H1 (cell line): Measurements from ENCODE around the gene MALT1. TPM values are rescaled to one million over a fixed set of nuclear protein-coding genes. Genes with fewer than 3 reads are reported as not detected.

Experiments used
- CTCF ChIA-PET: fragments of 300-600 bp; sonication (Branson Sonifier 250); formaldehyde crosslinking; loops from one replicate; lab custom pipeline; 2021; ENCODE audit not compliant: partially characterized antibody; lab: Charles Lee
- POLR2A ChIA-PET: fragments of 300-600 bp; sonication (Branson Sonifier 250); formaldehyde crosslinking; loops from one replicate; lab custom pipeline; 2021; ENCODE audit warnings: inconsistent platforms; ENCODE audit not compliant: partially characterized antibody; lab: Charles Lee
- DNase-seq, 2 experiments: peaks; one replicate each; pipeline versions ENCODE4 v3.0.0 to v3.0.0-alpha.2; 2010 to 2022; ENCODE audit warnings: low spot score in 2 of 2, low read depth in 1 of 2, mixed read lengths in 1 of 2
- FAIRE-seq: peaks from 2 replicates; lab custom pipeline; 2011; peaks lifted over from hg19 to GRCh38; lab: Jason Lieb, UNC
- H2AFZ ChIP-seq: 2 replicates; pipeline ENCODE4 v1.8.1; 2012; ENCODE audit warnings: low read length, inconsistent platforms
- H2AK5ac ChIP-seq: 2 replicates; pipeline ENCODE4 v1.6.1; 2013; ENCODE audit warnings: low read depth, low read length
- H2BK120ac ChIP-seq: replicated peaks from 2 replicates; pipeline ENCODE3; 2013; ENCODE audit warnings: low read depth, low read length, inconsistent platforms
- H2BK12ac ChIP-seq: 2 replicates; pipeline ENCODE4 v1.6.1; 2013; ENCODE audit warnings: low read depth, low read length
- H2BK15ac ChIP-seq: 2 replicates; pipeline ENCODE4 v1.6.1; 2013; ENCODE audit warnings: low read length
- H2BK20ac ChIP-seq: 2 replicates; pipeline ENCODE4 v1.6.1; 2013; ENCODE audit warnings: low read length
- H2BK5ac ChIP-seq: 2 replicates; pipeline ENCODE4 v1.6.1; 2013; ENCODE audit warnings: low read depth, low read length
- H3K14ac ChIP-seq: 2 replicates; pipeline ENCODE4 v1.6.1; 2013; ENCODE audit warnings: inconsistent platforms; ENCODE audit not compliant: insufficient read length
- H3K18ac ChIP-seq: 2 replicates; pipeline ENCODE4 v1.6.1; 2013; ENCODE audit warnings: low read length; ENCODE audit errors: extremely low read depth
- H3K23ac ChIP-seq: 2 replicates; pipeline ENCODE4 v1.6.1; 2013; ENCODE audit warnings: inconsistent platforms; ENCODE audit not compliant: insufficient read length
- H3K23me2 ChIP-seq: 2 replicates; pipeline ENCODE4 v1.6.1; 2013; ENCODE audit warnings: low read depth, low read length
- H3K27ac ChIP-seq: 2 replicates; pipeline ENCODE4 v1.6.1; 2011; ENCODE audit warnings: low read depth, low read length, inconsistent platforms
- H3K27me3 ChIP-seq, 4 experiments: replicated peaks in 1 of 4; 1 replicate in 1 of 4; 2 replicates in 3 of 4; pipeline versions ENCODE4 v1.6.1 to v1.8.1; 2011 to 2013; ENCODE audit warnings: low read length in 3 of 4, mild to moderate bottlenecking in 3 of 4, inconsistent platforms in 2 of 4, mixed read lengths in 2 of 4, moderate library complexity in 1 of 4; ENCODE audit not compliant: control insufficient read depth in 3 of 4, insufficient read depth in 3 of 4; ENCODE audit errors: extremely low read depth in 1 of 4
- H3K36me3 ChIP-seq, 4 experiments: 2 replicates each; pipeline versions ENCODE4 v1.6.1 to v1.8.1; 2011 to 2013; ENCODE audit warnings: mild to moderate bottlenecking in 4 of 4, low read length in 3 of 4, moderate library complexity in 2 of 4, control low read depth in 1 of 4, inconsistent platforms in 1 of 4; ENCODE audit not compliant: insufficient read depth in 4 of 4, control insufficient read depth in 2 of 4
- H3K4ac ChIP-seq: replicated peaks from 2 replicates; pipeline ENCODE3; 2013; ENCODE audit warnings: low read length, low read depth, mixed read lengths, inconsistent platforms; ENCODE audit not compliant: insufficient read length
- H3K4me1 ChIP-seq, 4 experiments: replicated peaks in 1 of 4; 1 replicate in 1 of 4; 2 replicates in 3 of 4; pipeline versions ENCODE4 v1.6.1 to v1.8.1; 2011 to 2013; ENCODE audit warnings: low read length in 3 of 4, inconsistent platforms in 2 of 4, mixed read lengths in 1 of 4; ENCODE audit not compliant: insufficient read depth in 4 of 4, control insufficient read depth in 3 of 4
- H3K4me2 ChIP-seq, 2 experiments: 2 replicates each; pipeline versions ENCODE4 v1.6.1 to v1.8.1; 2011 to 2013; ENCODE audit warnings: low read depth in 2 of 2, low read length in 2 of 2, control low read depth in 1 of 2, inconsistent platforms in 1 of 2, mild to moderate bottlenecking in 1 of 2; ENCODE audit not compliant: insufficient read depth in 1 of 2
- H3K4me3 ChIP-seq, 4 experiments: fragments of 200-600, 300-600 bp in 1 of 4; sonication (generic), shearing (Covaris generic), sonication (Bioruptor Twin) in 1 of 4; 2 replicates each; pipeline versions ENCODE4 v1.5.1 to v1.8.1; 2011 to 2016; ENCODE audit warnings: low read length in 4 of 4, low read depth in 3 of 4, control low read depth in 2 of 4, inconsistent platforms in 2 of 4, mild to moderate bottlenecking in 2 of 4, mixed read lengths in 1 of 4, moderate library complexity in 1 of 4; ENCODE audit not compliant: insufficient read depth in 2 of 4; ENCODE audit errors: extremely low read depth in 1 of 4
- H3K56ac ChIP-seq: replicated peaks from 2 replicates; pipeline ENCODE3; 2013; ENCODE audit warnings: low read depth, mild to moderate bottlenecking, mixed read lengths, low read length, inconsistent platforms; ENCODE audit not compliant: insufficient read length
- H3K79me1 ChIP-seq: 2 replicates; pipeline ENCODE4 v1.6.1; 2013; ENCODE audit warnings: low read depth, low read length, control low read depth
- H3K79me2 ChIP-seq, 2 experiments: 2 replicates each; pipeline versions ENCODE4 v1.6.1 to v1.8.1; 2012 to 2013; ENCODE audit warnings: low read length in 2 of 2, mild to moderate bottlenecking in 2 of 2, inconsistent platforms in 1 of 2; ENCODE audit not compliant: insufficient read depth in 2 of 2, control insufficient read depth in 1 of 2
- H3K9ac ChIP-seq, 4 experiments: replicated peaks in 1 of 4; 1 replicate in 1 of 4; 2 replicates in 3 of 4; pipeline versions ENCODE4 v1.6.1 to v1.8.1; 2011 to 2013; ENCODE audit warnings: low read depth in 3 of 4, low read length in 3 of 4, control low read depth in 2 of 4, mild to moderate bottlenecking in 2 of 4, moderate library complexity in 2 of 4, inconsistent platforms in 1 of 4; ENCODE audit errors: extremely low read depth in 1 of 4
- H3K9me3 ChIP-seq, 2 experiments: 2 replicates each; pipeline versions ENCODE4 v1.6.1 to v1.8.1; 2012 to 2013; ENCODE audit warnings: mild to moderate bottlenecking in 2 of 2, moderate library complexity in 2 of 2, control low read depth in 1 of 2, inconsistent platforms in 1 of 2, low read depth in 1 of 2, low read length in 1 of 2, mixed read lengths in 1 of 2; ENCODE audit not compliant: insufficient read depth in 2 of 2
- H4K20me1 ChIP-seq, 2 experiments: replicated peaks in 1 of 2; 2 replicates each; pipeline versions ENCODE3 to v1.8.1; 2011 to 2013; ENCODE audit warnings: inconsistent platforms in 2 of 2, low read length in 2 of 2, mild to moderate bottlenecking in 1 of 2; ENCODE audit not compliant: insufficient read depth in 2 of 2, control insufficient read depth in 1 of 2
- H4K5ac ChIP-seq: 2 replicates; pipeline ENCODE4 v1.6.1; 2013; ENCODE audit warnings: low read length, low read depth, mixed read lengths, inconsistent platforms; ENCODE audit not compliant: insufficient read length
- H4K8ac ChIP-seq: 2 replicates; pipeline ENCODE4 v1.8.0; 2013; ENCODE audit warnings: mild to moderate bottlenecking, moderate library complexity, low read length, inconsistent platforms; ENCODE audit not compliant: insufficient read depth; ENCODE audit errors: extremely low read depth
- H4K91ac ChIP-seq: replicated peaks from 2 replicates; pipeline ENCODE3; 2013; ENCODE audit warnings: low read length, mixed read lengths, inconsistent platforms; ENCODE audit not compliant: insufficient read length
- ASH2L ChIP-seq: fragments of 200-600, 300-600 bp; sonication (generic); IDR thresholded peaks from one replicate; pipeline ENCODE4 v1.7.1; 2017; ENCODE audit warnings: low read length
- CBX5 ChIP-seq: fragments of 300-800, 300-1000 bp; sonication (generic); IDR thresholded peaks from 2 replicates; pipeline ENCODE4 v1.7.1; 2016; ENCODE audit warnings: antibody characterized with exemption, low read length, low read depth
- CHD2 ChIP-seq: IDR thresholded peaks from 2 replicates; pipeline ENCODE4 v1.6.1; 2012; ENCODE audit warnings: low read length, improper control_type of control experiment
- CREB1 ChIP-seq: IDR thresholded peaks from 2 replicates; pipeline ENCODE4 v1.6.1; 2012; ENCODE audit warnings: inconsistent platforms
- CTBP2 ChIP-seq: IDR thresholded peaks from 2 replicates; pipeline ENCODE4 v1.7.0; 2011; ENCODE audit warnings: borderline replicate concordance, mild to moderate bottlenecking, moderate library complexity, mixed read lengths, low read length; ENCODE audit not compliant: insufficient read depth, insufficient read length
- EZH2 ChIP-seq: fragments of 200-600 bp; sonication (generic); IDR thresholded peaks from 2 replicates; pipeline ENCODE4 v1.7.1; 2012; ENCODE audit warnings: low read depth, mild to moderate bottlenecking, moderate library complexity, low read length, inconsistent platforms; ENCODE audit not compliant: severe bottlenecking
- NRF1 ChIP-seq: IDR thresholded peaks from 2 replicates; pipeline ENCODE4 v1.6.1; 2011; ENCODE audit warnings: mild to moderate bottlenecking, low read depth, low read length, improper control_type of control experiment
- RAD21 ChIP-seq, 2 experiments: IDR thresholded peaks in 1 of 2; conservative IDR thresholded peaks in 1 of 2; 2 replicates each; pipeline ENCODE4 v1.6.1; 2011; ENCODE audit warnings: low read depth in 2 of 2, low read length in 2 of 2, improper control_type of control experiment in 1 of 2, inconsistent platforms in 1 of 2, mild to moderate bottlenecking in 1 of 2, moderate library complexity in 1 of 2
- SP1 ChIP-seq: IDR thresholded peaks from 2 replicates; pipeline ENCODE4 v1.6.1; 2011; ENCODE audit warnings: low read depth, low read length
- SRF ChIP-seq: IDR thresholded peaks from 2 replicates; pipeline ENCODE4 v1.6.1; 2011; ENCODE audit warnings: mild to moderate bottlenecking, low read depth, low read length, moderate library complexity
- TAF7 ChIP-seq: optimal IDR thresholded peaks from 2 replicates; pipeline ENCODE3; 2011; ENCODE audit warnings: low read depth, mild to moderate bottlenecking, inconsistent platforms, low read length, moderate library complexity, borderline replicate concordance
- TEAD4 ChIP-seq: IDR thresholded peaks from 2 replicates; pipeline ENCODE4 v1.6.1; 2012; ENCODE audit warnings: low read depth, low read length, inconsistent platforms, mixed read lengths
- WGBS, 2 experiments: shearing (Covaris generic) in 1 of 2; methylation state at CpG; one replicate each; pipeline versions ENCODE4 v1.1.6 to v1.1.7; 2013 to 2015; ENCODE audit warnings: low lambda C conversion rate in 2 of 2, mixed read lengths in 2 of 2, inconsistent platforms in 1 of 2, low coverage in 1 of 2, missing lambda C conversion rate in 1 of 2; ENCODE audit not compliant: insufficient replicate concordance in 2 of 2, insufficient coverage in 1 of 2, insufficient read length in 1 of 2; ENCODE audit errors: extremely low coverage in 1 of 2, missing lambda C conversion rate in 1 of 2; 5-methylcytosine and 5-hydroxymethylcytosine counted together
- polyA plus RNA-seq, 7 experiments: library from polyadenylated mRNA; depleted of rRNA in 3 of 7; stranded (reverse) in 5 of 7; unstranded in 2 of 7; fragments of >200 nt in 5 of 7; fragments of 200-250 nt in 2 of 7; gene quantifications; 1 replicate in 5 of 7; 2 replicates in 1 of 7; 4 replicates in 1 of 7; pipeline versions ENCODE4 v1.2.1 to v1.2.3, GENCODE V29; 2011 to 2013; ENCODE audit warnings: missing spikeins in 2 of 7, mixed read lengths in 2 of 7
- total RNA-seq: library from RNA; stranded (reverse); fragmentation: NEBNext Ultra II Directional; extraction: Animal tissue kit (Norgen Biotek cat#: 25700); gene quantifications from 2 replicates; pipeline ENCODE4 v1.2.1, GENCODE V29; 2021
- TF ChIP-seq, protein P1 (sequence below): IDR thresholded peaks from 2 replicates; pipeline ENCODE4 v1.6.1; 2012; ENCODE audit warnings: low read length, inconsistent platforms

Gene MALT1
- total and polyA plus RNA-seq, 2 of the 8 experiments (the other 6 are each of a cell fraction or from before 2014, with no cell fraction given): 10.7 to 25.9 TPM

DNA sequence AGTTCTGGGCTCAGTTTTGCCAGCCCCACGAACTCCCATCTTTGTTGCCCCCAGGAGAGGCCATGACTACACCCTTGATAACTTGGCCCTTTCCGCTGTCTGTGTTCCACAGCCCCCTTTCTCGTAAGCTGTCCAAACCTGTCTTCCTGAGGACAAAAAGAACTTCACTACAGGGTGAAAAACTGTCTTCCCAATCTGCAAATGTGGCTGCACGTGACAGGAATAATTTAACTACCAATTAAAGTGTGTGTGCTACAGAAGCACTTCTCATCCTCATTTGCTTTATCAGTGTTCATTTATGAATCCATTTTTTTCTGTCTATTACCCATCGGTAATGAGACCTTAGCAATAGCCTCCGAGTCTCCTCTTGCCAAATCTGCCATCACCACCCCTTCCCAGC lies 33.3 kb upstream of the MALT1 start:
- no peaks in the 10 kb centered on the region for H3K79me1 ChIP-seq
- no peak overlapping the region for H2BK15ac ChIP-seq
- no peak overlapping the region for H3K4ac ChIP-seq
- no peak for TF ChIP-seq SRF
- TF ChIP-seq ASH2L: no peak
- no peak for TF ChIP-seq CREB1
- no peak for TF ChIP-seq EZH2
- no peak for TF ChIP-seq TAF7
- TF ChIP-seq, protein P1, sequence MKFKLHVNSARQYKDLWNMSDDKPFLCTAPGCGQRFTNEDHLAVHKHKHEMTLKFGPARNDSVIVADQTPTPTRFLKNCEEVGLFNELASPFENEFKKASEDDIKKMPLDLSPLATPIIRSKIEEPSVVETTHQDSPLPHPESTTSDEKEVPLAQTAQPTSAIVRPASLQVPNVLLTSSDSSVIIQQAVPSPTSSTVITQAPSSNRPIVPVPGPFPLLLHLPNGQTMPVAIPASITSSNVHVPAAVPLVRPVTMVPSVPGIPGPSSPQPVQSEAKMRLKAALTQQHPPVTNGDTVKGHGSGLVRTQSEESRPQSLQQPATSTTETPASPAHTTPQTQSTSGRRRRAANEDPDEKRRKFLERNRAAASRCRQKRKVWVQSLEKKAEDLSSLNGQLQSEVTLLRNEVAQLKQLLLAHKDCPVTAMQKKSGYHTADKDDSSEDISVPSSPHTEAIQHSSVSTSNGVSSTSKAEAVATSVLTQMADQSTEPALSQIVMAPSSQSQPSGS: no peak
- TF ChIP-seq CTBP2: no peak
- no peak for TF ChIP-seq TEAD4
- no peak for TF ChIP-seq CHD2
- TF ChIP-seq CBX5: no peak
- TF ChIP-seq RAD21 (IDR thresholded peaks at IDR 0.05 in 1 of 2, conservative IDR thresholded peaks at IDR 0.05 in 1 of 2; ENCODE audit: low read depth in 2 of 2, low read length in 2 of 2): no peak
- TF ChIP-seq SP1: no peak
- TF ChIP-seq NRF1: no peak

More for the DNA sequence above, 33.3 kb upstream of the MALT1 start:
- ChIA-PET CTCF (interaction anchor here (1.0 kb wide), 1 partner anchor 9 kb away, joined by 4 read pairs; the partner anchor contains the start of gene ALPK2), POLR2A (no interaction called here)
- H4K8ac ChIP-seq: no peak overlapping the region
- H3K4me2 ChIP-seq: no peak overlapping the region
- no peak overlapping the region for H3K4me3 ChIP-seq
- H2BK12ac ChIP-seq: no peak overlapping the region
- H2BK5ac ChIP-seq: no peak overlapping the region
- H3K23me2 ChIP-seq: no peaks in the 10 kb centered on the region; the same call in 1 of the 2 replicates
- FAIRE-seq: no peak
- H2AK5ac ChIP-seq: no peak overlapping the region
- H4K5ac ChIP-seq: no peak overlapping the region
- no peaks in the 10 kb centered on the region for H3K79me2 ChIP-seq
- H3K36me3 ChIP-seq: no peaks in the 10 kb centered on the region
- H4K20me1 ChIP-seq: no peaks in the 10 kb centered on the region
- WGBS, 2 experiments: 94% methylated on average over 6 of the region's 6 CpGs; no CpG with 5 or more reads in 1 of the 2 experiments
- H3K18ac ChIP-seq: no peak overlapping the region
- H3K27ac ChIP-seq: no peak overlapping the region
- no peak overlapping the region for H4K91ac ChIP-seq
- H2BK20ac ChIP-seq: 0 out of 2 replicates have a peak overlapping the region, but pooled peaks have one; percentile 53
- no peak overlapping the region for H3K14ac ChIP-seq
- peaks cover 0 to 1% (median 0%) of the 10 kb centered on the region in 4 experiments; a peak in 2 of 7 replicates for H3K27me3 ChIP-seq
- peaks cover 9 to 17% (median 12%) of the 10 kb centered on the region in 4 experiments; a peak in 6 of 7 replicates for H3K4me1 ChIP-seq
- DNase-seq: no peak
- H3K9ac ChIP-seq: no peak overlapping the region
- H2AFZ ChIP-seq: no peak overlapping the region
- H3K56ac ChIP-seq: no peak overlapping the region
- H3K23ac ChIP-seq: no peak overlapping the region
- no peaks in the 10 kb centered on the region for H3K9me3 ChIP-seq
- H2BK120ac ChIP-seq: no peak overlapping the region
